HG03060 (cell line): ENCODE data around the gene C19orf25.
"Not testable (repeated sequence)": the region's sequence is repeated elsewhere in the genome, so short reads cannot be mapped to it uniquely, and the experiment has no call there.

Source experiments
- ATAC-seq: cut with Tn5 transposase; IDR thresholded peaks from one replicate; pipeline ENCODE4 v1.9.1; 2021; ENCODE audit warnings: low read depth, moderate number of reproducible peaks; ENCODE audit not compliant: unreplicated experiment

C19orf25 gene

DNA sequence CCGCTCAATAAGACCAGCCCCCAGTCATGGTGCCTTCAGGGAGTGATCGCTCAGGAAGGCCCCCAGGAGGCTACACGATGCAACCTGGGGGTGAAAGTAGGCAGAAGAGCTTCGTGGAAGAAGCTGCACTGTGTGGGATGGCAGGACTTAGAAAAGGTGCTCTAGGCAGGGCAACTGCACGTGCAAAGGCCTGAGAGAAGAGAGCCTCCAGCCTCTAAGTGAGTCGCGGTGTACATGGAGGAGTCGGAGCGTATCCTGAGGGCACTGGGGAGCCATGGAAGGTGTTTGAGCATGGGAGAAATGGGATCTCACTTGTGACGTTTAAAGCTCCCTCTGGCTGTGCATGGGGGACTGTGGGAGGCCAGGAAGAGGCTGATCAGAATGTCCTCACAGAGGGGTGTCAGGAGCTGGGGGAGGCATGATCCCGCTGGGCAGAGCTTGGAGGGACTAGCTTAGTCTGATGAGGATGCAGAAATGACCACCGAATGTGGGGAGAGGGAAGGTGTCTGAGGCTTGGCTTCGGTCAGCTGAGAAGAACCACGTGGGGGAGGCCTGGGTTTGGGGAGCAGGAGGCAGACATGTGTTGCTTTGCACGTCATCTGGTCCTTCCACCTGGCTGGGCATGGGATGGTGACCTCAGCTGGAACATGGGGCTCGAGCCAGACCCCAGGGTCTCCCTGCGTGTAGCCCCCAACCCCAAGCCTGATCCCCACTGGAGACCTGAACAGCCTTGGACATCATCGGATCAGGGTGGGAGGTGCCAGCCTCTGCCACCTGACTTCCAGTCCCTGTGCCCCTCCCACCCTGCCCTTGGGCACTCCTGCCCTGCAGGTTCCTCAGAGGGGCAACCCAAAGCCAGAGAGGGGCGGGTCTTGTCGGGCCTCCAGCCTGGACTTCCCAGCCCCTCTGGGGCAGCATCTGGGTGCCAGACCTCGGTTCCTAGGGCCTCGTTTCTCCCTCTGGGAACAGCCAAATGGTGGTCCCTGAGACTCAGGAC lies 28.0 kb downstream of the C19orf25 start:
- no peak for ATAC-seq

GRCh38 chr19:1449467-1450442 lies 29.3 kb downstream of the C19orf25 start, which contains the start of gene APC2:
APC2 (plus strand) TSS chr19:1450121; CDS start chr19:1453002, 2,881 bp downstream.
- ATAC-seq, result no peak

- ATAC-seq, result no peak
Observed at GRCh38 chr19:1447944-1448343, 31.1 kb downstream of the C19orf25 start.

DNA sequence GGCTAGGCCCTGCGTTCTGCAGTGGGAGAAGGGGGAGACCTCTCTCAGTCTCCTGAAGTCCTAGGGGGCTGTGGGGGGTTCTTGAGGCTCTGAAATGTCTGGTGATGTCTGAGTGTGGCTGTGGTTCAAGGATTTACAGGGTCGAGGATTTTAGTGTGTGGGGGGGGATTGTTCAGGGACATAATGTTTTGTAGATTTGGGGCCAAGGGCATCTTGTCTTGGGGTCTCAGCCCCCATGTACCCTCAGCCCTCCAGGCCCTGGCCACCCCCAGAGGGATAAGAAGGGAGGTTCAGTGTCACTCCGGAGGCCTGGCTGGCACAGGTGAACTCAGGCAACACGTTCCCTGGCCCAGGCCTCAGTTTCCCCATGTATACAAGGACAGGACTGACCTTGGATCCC lies 31.5 kb downstream of the C19orf25 start:
- ATAC-seq, result no peak

DNA sequence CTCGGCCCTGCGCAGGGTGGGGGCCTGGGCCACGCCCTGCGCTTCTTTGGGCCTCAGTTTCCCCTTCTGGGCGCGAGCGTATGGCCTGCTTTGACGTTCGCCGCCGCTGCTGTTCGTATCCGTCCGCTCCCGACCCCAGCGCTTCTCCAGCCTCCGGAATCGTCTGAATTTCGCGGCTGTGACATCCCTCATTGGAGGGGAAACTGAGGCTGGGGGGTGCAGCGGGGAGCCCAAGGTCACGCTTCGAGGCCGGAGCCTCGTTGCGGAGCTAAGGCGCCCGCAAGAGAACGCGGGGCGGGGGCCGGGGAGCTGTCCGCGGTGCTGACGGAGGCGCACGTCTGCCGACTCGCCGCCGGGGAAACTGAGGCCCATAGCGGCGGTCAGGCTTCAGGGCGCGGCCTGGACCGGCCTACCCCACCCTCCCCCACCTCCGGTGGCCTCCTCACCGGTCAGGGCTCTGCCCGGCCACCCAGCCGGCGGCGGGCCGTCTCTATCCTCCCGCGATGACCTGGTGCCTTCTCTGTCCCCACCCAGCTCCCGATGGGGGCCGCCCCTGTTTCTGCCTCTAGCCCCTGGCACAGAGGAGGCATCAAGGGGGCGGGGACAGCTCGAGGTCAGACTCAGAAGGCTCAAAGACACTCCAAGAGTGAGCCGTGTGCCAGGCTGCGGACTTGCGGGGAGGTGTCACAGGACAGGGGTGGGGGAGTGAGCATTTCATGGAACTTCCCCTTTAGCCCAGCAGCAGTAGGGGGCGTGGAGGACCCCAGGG lies 32.1 kb downstream of the C19orf25 start:
- ATAC-seq, result no peak

DNA sequence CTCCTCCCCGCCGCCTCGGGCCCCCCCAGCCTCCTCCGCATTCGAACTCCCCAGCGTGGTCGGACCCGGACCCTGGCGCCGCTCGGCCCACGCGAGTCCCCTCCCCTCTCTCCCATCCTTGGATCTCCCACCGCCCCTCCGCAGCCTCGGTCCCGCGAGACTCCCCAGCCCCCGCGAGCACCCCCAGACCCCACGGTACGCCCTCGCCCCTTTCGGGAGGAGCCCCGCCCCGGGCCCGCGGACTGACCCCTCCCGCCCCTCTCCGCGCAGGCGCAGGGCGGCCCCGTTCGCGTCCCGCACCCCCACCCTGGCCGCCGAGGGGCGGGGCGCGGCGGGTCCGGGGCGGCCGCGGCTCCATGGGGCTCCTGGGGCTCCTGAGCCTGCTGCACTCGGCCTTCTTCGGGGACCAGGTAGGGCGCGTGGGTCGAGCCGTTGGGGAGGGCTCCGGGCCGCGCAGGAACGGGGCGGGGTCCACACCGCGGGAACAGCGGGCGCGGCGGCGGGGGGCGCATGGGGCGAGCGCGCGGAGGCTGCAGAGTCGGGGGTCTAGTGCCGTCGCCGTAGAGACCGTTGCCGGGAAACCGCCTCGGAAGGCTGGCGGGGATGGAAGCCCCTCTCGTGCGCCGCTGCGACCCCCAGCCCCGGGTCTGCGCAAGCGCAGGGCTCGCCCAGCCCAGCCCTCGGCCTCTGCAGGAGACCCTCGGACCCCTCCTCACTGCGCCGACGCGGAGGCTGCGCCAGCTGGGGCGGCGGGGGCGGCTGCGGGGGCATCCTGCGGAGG lies 32.9 kb downstream of the C19orf25 start:
- no peak for ATAC-seq

GRCh38 chr19:1445185-1445931 lies 33.7 kb downstream of the C19orf25 start:
- no peak for ATAC-seq

- no peak for ATAC-seq
Observed at GRCh38 chr19:1441677-1442438, 37.2 kb downstream of the C19orf25 start.

GRCh38 chr19:1441022-1441426 lies 38.0 kb downstream of the C19orf25 start:
- no peak for ATAC-seq

GRCh38 chr19:1440418-1440801 lies 38.6 kb downstream of the C19orf25 start:
- no peak for ATAC-seq

GRCh38 chr19:1439525-1440417 lies 39.2 kb downstream of the C19orf25 start:
- ATAC-seq, result not testable (repeated sequence)

DNA sequence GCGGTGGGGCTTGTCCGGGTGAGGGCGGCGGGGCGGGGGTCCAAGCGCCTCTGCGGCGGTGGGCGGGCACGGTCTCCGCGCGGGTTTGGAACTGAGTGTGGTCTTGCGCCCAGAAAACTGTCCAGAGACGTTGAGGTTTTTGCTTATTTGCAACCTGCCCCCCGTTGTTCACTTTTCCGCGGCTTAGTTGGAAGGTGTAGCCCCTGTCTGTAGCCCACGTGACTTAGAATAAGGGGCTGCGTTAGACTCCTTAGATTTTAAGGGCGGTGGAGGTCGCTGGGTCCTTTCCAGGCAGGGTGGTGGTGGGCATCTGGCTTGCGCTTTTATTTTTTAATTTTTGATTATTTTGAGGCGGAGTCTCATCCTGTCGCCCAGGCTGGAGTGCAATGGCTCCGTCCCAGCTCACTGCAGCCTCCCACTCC lies 40.1 kb downstream of the C19orf25 start:
- no peak for ATAC-seq

- peak; percentile 75 for ATAC-seq
Observed at GRCh38 chr19:1438035-1438932, 40.7 kb downstream of the C19orf25 start, which contains the start of gene RPS15. RPS15 (plus strand) TSS chr19:1438396; CDS start chr19:1438426, 30 bp downstream.

GRCh38 chr19:1437609-1438008 lies 41.4 kb downstream of the C19orf25 start:
- no peak for ATAC-seq

DNA sequence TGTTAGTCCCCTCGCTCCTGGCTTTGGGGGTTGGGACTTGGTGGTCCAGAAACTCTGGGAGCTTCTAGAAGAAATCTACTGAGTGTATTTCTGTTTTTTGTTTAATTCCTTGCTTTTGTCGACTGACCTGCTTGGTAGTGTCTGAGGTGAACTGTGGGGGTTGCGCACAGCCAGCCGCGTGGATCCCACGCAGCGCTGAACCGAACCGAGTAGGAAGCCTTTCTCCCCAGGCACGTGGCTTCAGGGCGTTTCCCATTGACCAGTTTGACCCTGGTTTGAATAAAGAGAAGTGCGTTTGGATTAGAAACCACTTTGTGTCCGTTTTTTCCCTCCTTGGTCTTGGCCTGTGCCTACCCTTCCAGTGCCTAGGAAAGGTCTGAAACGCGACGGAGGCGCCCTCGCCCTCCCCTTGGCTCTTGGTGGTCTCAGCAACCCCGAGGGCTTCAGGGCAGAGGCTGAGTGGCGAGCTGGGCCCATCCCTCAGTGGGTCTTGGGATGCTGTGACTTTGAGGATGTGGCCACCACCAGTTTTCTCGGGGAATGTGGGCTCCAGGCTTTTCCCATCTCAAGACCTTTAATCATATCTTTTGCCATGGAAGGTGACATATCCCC lies 43.5 kb downstream of the C19orf25 start:
- ATAC-seq, result no peak
